ENCODE measurements around the gene KRTAP10-12. TPM values are rescaled to one million over a fixed set of nuclear protein-coding genes. Genes with fewer than 3 reads are reported as not detected.

The KRTAP10-12 gene
- total RNA-seq, 1 donor from 2014 or later = not detected

- Mint-ChIP-seq H3K27me3 (ENCODE audit: low read depth) (peaks cover 43% of the 10 kb centered on the region), H3K4me1 (peaks cover 16% of the 10 kb centered on the region), H3K36me3 (ENCODE audit: low read depth) (peaks cover 6% of the 10 kb centered on the region), H3K27ac (ENCODE audit: unreplicated experiment) (no peak overlapping the region), H3K4me3 (no peak overlapping the region), H3K9me3 (peaks cover 6% of the 10 kb centered on the region)
- DNase-seq (ENCODE audit: low read depth, low spot score) = no peak
- TF ChIP-seq, protein P1, sequence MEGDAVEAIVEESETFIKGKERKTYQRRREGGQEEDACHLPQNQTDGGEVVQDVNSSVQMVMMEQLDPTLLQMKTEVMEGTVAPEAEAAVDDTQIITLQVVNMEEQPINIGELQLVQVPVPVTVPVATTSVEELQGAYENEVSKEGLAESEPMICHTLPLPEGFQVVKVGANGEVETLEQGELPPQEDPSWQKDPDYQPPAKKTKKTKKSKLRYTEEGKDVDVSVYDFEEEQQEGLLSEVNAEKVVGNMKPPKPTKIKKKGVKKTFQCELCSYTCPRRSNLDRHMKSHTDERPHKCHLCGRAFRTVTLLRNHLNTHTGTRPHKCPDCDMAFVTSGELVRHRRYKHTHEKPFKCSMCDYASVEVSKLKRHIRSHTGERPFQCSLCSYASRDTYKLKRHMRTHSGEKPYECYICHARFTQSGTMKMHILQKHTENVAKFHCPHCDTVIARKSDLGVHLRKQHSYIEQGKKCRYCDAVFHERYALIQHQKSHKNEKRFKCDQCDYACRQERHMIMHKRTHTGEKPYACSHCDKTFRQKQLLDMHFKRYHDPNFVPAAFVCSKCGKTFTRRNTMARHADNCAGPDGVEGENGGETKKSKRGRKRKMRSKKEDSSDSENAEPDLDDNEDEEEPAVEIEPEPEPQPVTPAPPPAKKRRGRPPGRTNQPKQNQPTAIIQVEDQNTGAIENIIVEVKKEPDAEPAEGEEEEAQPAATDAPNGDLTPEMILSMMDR (conservative IDR thresholded peaks at IDR 0.05) = no peak
Observed at GRCh38 chr21:44691686-44692085, 5.3 kb upstream of the KRTAP10-12 start.

GRCh38 chr21:44692798-44693512, 4.0 kb upstream of the KRTAP10-12 start:
- no peak for DNase-seq (ENCODE audit: low read depth, low spot score)
- peaks cover 38% of the 10 kb centered on the region for H3K27me3 Mint-ChIP-seq (ENCODE audit: low read depth)
- peaks cover 17% of the 10 kb centered on the region for H3K4me1 Mint-ChIP-seq
- H3K36me3 Mint-ChIP-seq (ENCODE audit: low read depth) = peaks cover 6% of the 10 kb centered on the region
- H3K27ac Mint-ChIP-seq (ENCODE audit: unreplicated experiment) = no peak overlapping the region
- no peak overlapping the region for H3K4me3 Mint-ChIP-seq
- TF ChIP-seq, protein P1 (conservative IDR thresholded peaks at IDR 0.05) = no peak
- H3K9me3 Mint-ChIP-seq = peaks cover 6% of the 10 kb centered on the region

DNA sequence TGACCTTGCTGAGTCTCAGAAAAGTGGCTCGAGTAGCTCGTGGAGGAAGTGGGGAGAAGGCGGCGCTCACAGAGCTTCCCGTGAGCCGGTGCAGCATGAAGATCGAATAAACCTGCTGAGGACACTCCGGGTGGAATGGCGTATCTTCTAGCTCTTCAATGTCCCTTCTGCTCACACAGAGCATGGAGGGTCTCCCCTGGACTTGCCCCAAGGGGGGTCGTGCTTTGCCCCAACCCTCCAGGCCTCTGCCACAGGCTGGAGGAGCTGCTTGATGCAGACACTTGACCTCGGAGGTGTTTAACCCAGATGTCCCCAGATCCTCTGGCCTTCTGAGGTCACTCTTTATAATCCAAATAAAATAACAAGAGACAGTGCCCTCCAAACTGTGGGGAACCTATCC, 2.2 kb upstream of the KRTAP10-12 start:
- Mint-ChIP-seq H3K4me1 (peaks cover 29% of the 10 kb centered on the region), H3K36me3 (ENCODE audit: low read depth) (peaks cover 6% of the 10 kb centered on the region), H3K4me3 (no peak overlapping the region), H3K27me3 (ENCODE audit: low read depth) (peaks cover 45% of the 10 kb centered on the region), H3K27ac (ENCODE audit: unreplicated experiment) (no peak overlapping the region), H3K9me3 (peaks cover 6% of the 10 kb centered on the region)
- no peak for DNase-seq (ENCODE audit: low read depth, low spot score)
- TF ChIP-seq, protein P1 (conservative IDR thresholded peaks at IDR 0.05) = no peak

DNA sequence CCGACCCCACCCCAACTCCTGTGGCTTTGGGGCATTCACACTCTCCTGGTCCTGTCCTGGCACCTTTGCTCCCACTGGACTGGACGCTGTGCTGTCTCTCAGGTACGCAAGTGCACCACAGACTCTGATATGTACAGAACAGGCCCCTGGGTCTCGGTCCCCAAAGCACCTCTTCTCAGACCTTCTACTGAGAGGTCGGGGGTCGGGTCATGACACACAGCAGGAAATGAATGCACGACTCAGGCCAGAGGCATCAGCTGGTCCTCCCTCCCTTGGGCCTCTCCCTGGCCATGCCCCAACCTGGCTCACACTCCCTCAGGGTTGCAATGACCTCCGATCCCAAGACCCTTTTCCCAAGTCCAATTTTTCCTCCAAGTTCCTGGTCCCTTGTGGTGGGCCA, 1.8 kb upstream of the KRTAP10-12 start:
- Mint-ChIP-seq H3K4me3 (no peak overlapping the region), H3K9me3 (peaks cover 6% of the 10 kb centered on the region), H3K27ac (ENCODE audit: unreplicated experiment) (peak overlapping the region; percentile 67), H3K27me3 (ENCODE audit: low read depth) (peaks cover 46% of the 10 kb centered on the region), H3K4me1 (peaks cover 33% of the 10 kb centered on the region), H3K36me3 (ENCODE audit: low read depth) (peaks cover 6% of the 10 kb centered on the region)
- DNase-seq (ENCODE audit: low read depth, low spot score) = no peak
- TF ChIP-seq, protein P1 (conservative IDR thresholded peaks at IDR 0.05) = no peak

- no peak for DNase-seq (ENCODE audit: low read depth, low spot score)
- H3K36me3 Mint-ChIP-seq (ENCODE audit: low read depth) = peaks cover 6% of the 10 kb centered on the region
- peaks cover 42% of the 10 kb centered on the region for H3K27me3 Mint-ChIP-seq (ENCODE audit: low read depth)
- H3K27ac Mint-ChIP-seq (ENCODE audit: unreplicated experiment) = peak overlapping the region; percentile 67
- peaks cover 6% of the 10 kb centered on the region for H3K9me3 Mint-ChIP-seq
- H3K4me3 Mint-ChIP-seq = no peak overlapping the region
- TF ChIP-seq, protein P1 (conservative IDR thresholded peaks at IDR 0.05) = no peak
- H3K4me1 Mint-ChIP-seq = peaks cover 33% of the 10 kb centered on the region
Observed at GRCh38 chr21:44695641-44696040, 1.3 kb upstream of the KRTAP10-12 start.

Measured in neural crest cell (in vitro differentiated cells).